ENCODE results near the gene HMOX2.

The HMOX2 gene

GRCh38 chr16:4534151-4534790 lies 58.1 kb downstream of the HMOX2 start:
- Histone ChIP-seq H3F3A (ENCODE audit: control insufficient read depth, insufficient read depth) (no peaks in the 10 kb centered on the region), H3K27ac (ENCODE audit: low read depth, low read length) (no peak overlapping the region)

GRCh38 chr16:4535627-4536108 lies 59.5 kb downstream of the HMOX2 start:
- TF ChIP-seq CTCF (IDR thresholded peaks at IDR 0.05; ENCODE audit: low read depth, low read length, poor library complexity, severe bottlenecking) (no peak), EZH2phosphoT487 (IDR thresholded peaks at IDR 0.05; ENCODE audit: borderline replicate concordance, low read length) (no peak)
- H3K27ac ChIP-seq (ENCODE audit: low read depth, low read length): no peak overlapping the region
- H3K79me2 ChIP-seq (ENCODE audit: control insufficient read depth, low read length): no peaks in the 10 kb centered on the region

More at GRCh38 chr16:4534151-4534790, 58.1 kb downstream of the HMOX2 start:
- Histone ChIP-seq H4K20me1 (ENCODE audit: control insufficient read depth, insufficient read depth, low read depth, low read length) (no peaks in the 10 kb centered on the region), H3K4me3 (ENCODE audit: low read length) (no peak overlapping the region), H3K9me3 (ENCODE audit: control insufficient read depth, insufficient read depth, low read length) (peaks cover 6% of the 10 kb centered on the region), H3K79me2 (ENCODE audit: control insufficient read depth, low read length) (no peaks in the 10 kb centered on the region), H3K27me3 (ENCODE audit: control insufficient read depth, low read length) (peaks cover 23% of the 10 kb centered on the region), H3K4me1 (ENCODE audit: control insufficient read depth, low read length) (peaks cover 16% of the 10 kb centered on the region), H3K36me3 (ENCODE audit: control insufficient read depth, low read length) (no peaks in the 10 kb centered on the region), H3K9me2 (replicated peaks; ENCODE audit: control insufficient read depth, low read length) (no peaks in the 10 kb centered on the region), H3K4me2 (ENCODE audit: low read length) (no peak overlapping the region)
- no peak for TF ChIP-seq CTCF (IDR thresholded peaks at IDR 0.05; ENCODE audit: low read depth, low read length, poor library complexity, severe bottlenecking)

GRCh38 chr16:4536391-4537106 lies 60.4 kb downstream of the HMOX2 start:
- peaks cover 14% of the 10 kb centered on the region for H3K9me3 ChIP-seq (ENCODE audit: control insufficient read depth, insufficient read depth, low read length)
- H3K9me2 ChIP-seq (replicated peaks; ENCODE audit: control insufficient read depth, low read length): no peaks in the 10 kb centered on the region
- H3K27me3 ChIP-seq (ENCODE audit: control insufficient read depth, low read length): peaks cover 28% of the 10 kb centered on the region
- no peak overlapping the region for H3K27ac ChIP-seq (ENCODE audit: low read depth, low read length)
- H3K36me3 ChIP-seq (ENCODE audit: control insufficient read depth, low read length): no peaks in the 10 kb centered on the region
- TF ChIP-seq CTCF (IDR thresholded peaks at IDR 0.05; ENCODE audit: low read depth, low read length, poor library complexity, severe bottlenecking) (no peak), EZH2phosphoT487 (IDR thresholded peaks at IDR 0.05; ENCODE audit: borderline replicate concordance, low read length) (no peak)
- no peak overlapping the region for H3K4me3 ChIP-seq (ENCODE audit: low read length)
- peaks cover 8% of the 10 kb centered on the region for H3K4me1 ChIP-seq (ENCODE audit: control insufficient read depth, low read length)
- H3K79me2 ChIP-seq (ENCODE audit: control insufficient read depth, low read length): no peaks in the 10 kb centered on the region
- H3F3A ChIP-seq (ENCODE audit: control insufficient read depth, insufficient read depth): no peaks in the 10 kb centered on the region
- no peak overlapping the region for H3K4me2 ChIP-seq (ENCODE audit: low read length)
- H4K20me1 ChIP-seq (ENCODE audit: control insufficient read depth, insufficient read depth, low read depth, low read length): no peaks in the 10 kb centered on the region

More at GRCh38 chr16:4535627-4536108, 59.5 kb downstream of the HMOX2 start:
- Histone ChIP-seq H3K27me3 (ENCODE audit: control insufficient read depth, low read length) (peaks cover 28% of the 10 kb centered on the region), H3K4me1 (ENCODE audit: control insufficient read depth, low read length) (peaks cover 8% of the 10 kb centered on the region), H3K36me3 (ENCODE audit: control insufficient read depth, low read length) (no peaks in the 10 kb centered on the region), H3K4me3 (ENCODE audit: low read length) (no peak overlapping the region), H3K9me2 (replicated peaks; ENCODE audit: control insufficient read depth, low read length) (no peaks in the 10 kb centered on the region), H3K4me2 (ENCODE audit: low read length) (no peak overlapping the region), H3F3A (ENCODE audit: control insufficient read depth, insufficient read depth) (no peaks in the 10 kb centered on the region), H3K9me3 (ENCODE audit: control insufficient read depth, insufficient read depth, low read length) (peaks cover 14% of the 10 kb centered on the region), H4K20me1 (ENCODE audit: control insufficient read depth, insufficient read depth, low read depth, low read length) (no peaks in the 10 kb centered on the region)
